Measurements from ENCODE around the gene BICD1.
"Not testable (repeated sequence)": the region's sequence is repeated elsewhere in the genome, so short reads cannot be mapped to it uniquely, and the experiment has no call there.

The BICD1 gene

DNA sequence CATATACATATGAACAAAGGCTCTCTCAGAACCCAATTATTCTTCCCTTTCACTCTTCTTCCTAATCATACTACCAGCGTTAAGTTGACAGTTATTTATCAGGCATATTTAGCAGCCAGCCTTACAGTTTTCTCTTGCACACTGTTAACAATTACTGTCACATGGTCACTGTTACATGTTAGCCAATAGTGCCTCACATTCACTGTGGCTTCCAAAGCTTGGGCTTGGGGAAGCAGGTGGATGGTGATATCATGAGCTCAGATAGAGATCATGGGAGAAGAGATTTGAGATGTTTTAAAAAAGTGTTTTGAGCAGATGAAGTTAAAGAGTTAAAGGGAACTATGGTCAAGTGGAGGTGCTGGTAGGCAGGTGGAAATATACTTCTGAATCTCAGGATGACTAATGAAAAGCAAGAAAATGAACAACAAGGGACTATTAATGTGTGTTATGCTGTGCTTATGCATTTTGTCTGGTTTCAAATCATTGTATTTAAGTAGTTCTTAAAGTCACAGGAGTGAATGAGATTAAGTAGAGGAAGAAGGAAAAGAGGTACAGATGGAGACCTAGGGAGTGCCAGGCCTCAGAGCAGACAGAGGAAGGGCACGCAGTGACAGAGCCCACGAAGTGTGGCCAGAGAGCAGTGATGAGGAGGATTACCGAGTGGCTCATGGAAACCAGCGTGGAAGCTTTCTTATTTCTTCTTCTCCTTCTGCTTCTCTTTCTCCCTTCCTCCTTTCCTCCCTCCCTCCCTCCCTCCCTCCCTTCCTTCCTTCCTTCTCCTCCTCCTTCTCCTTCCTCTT, 39.6 kb downstream of the BICD1 start:
- no peak for DNase-seq

DNA sequence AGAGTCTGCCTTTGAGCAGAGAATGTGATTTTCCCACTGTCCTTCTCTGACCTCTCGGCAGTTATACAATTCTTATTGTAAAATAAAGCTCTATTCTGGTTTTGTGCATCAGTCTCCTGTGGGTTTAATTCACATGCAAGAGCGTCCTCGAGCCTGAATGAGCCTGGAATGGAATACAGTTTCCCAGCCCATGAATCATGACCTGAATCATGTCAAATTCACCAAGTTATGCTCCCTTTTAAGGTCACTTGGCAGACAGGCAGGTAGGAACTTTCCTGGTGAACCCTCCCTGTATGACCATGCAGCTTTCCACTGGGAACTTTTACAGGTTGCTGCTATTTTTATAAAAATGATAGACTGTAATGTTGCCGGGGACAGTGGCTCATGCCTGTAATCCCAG, 41.7 kb downstream of the BICD1 start:
- no peak for DNase-seq

DNA sequence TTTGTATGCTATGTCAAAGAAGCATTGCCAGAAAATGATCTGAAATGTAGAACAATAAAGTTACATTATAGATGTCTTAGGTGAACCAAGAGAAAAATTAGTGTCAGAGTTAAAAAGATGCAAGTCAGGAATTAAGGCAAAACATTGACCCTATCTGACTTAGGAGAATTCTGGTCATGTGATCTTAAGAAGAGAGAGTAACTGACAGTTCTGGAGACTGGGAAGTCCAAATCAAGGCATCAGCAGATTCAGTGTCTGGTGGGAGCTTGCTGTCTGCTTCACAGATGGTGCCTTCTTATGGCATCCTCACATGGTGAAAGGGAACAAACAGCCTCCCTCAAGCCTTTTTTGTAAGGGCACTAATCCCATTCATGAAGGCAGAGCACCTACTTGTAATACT, 42.8 kb downstream of the BICD1 start:
- DNase-seq = no peak

- DNase-seq = no peak
Measured at GRCh38 chr12:32151086-32151485, 44.4 kb downstream of the BICD1 start.

GRCh38 chr12:32151552-32151951, 44.9 kb downstream of the BICD1 start:
- no peak for DNase-seq

GRCh38 chr12:32155041-32155440, 48.4 kb downstream of the BICD1 start:
- DNase-seq = no peak

DNA sequence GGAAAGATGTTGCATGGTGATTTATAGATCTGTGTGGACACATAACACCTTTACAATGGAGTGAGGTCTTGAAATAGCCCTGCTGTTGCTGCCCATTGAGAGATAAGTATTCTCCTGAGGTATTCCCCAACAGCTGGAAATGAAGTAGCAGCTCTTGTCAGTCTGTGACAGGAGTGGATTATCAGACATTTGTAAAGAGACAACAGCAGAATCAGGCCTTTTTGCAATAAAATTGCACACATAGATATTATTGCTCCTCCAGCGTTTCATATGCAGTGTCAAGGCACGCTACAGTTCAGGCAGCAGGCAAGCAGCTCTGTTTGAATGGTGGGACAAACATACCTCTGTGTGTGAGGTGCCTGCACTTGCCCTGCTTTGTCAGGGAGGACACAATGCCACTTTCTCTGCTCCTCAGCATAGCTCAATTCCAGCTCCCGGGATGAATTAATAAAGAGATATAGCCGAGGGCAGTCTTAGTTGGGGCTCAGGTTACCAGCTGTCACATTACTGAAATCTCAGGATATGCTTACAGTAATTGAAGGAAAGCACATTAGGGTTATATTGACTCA, 49.4 kb downstream of the BICD1 start:
- no peak for DNase-seq

DNA sequence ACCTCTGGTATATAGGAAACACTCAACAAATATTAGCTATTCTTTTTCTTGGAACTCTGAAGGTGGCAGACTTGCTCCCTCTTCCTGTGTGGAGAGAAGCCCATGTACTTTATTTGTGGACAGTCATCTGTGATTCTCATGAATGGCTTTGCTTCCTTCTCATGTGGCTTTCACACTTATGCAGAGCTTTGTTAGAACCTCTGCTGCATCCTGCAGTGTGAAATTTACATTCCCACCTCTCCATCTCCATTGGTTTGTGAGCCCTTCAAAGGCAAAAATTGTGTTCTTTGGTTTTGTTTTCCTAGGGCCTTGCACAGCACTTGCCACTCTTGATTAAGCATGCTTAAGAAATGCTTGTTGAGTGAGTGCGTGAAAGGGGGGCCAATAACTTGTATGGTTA, 51.9 kb downstream of the BICD1 start:
- DNase-seq = no peak

- no peak for DNase-seq
Measured at GRCh38 chr12:32159381-32159780, 52.7 kb downstream of the BICD1 start.

GRCh38 chr12:32159925-32160324, 53.3 kb downstream of the BICD1 start:
- DNase-seq = no peak

- no peak for DNase-seq
Measured at GRCh38 chr12:32161058-32161457, 54.4 kb downstream of the BICD1 start.

DNA sequence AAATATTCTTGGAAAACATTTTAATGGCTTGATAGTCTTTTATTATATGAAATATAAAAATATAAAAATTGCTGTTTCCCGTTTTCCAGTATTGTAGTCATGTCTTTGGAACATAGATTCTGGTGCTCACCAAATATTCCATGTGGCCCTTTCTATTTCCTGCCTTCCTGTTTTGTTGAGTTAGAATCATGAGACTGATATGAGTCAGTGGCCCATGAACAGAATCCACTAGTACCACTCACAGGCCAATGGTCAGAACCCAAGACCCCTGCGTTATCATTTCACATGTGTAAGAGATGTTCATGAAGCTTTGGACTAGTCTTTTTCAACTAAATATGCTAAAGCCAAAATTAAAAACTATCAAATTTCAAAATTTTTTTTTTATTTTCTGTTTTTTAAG, 56.9 kb downstream of the BICD1 start:
- no peak for DNase-seq

GRCh38 chr12:32166510-32166909, 59.9 kb downstream of the BICD1 start:
- DNase-seq = no peak

DNA sequence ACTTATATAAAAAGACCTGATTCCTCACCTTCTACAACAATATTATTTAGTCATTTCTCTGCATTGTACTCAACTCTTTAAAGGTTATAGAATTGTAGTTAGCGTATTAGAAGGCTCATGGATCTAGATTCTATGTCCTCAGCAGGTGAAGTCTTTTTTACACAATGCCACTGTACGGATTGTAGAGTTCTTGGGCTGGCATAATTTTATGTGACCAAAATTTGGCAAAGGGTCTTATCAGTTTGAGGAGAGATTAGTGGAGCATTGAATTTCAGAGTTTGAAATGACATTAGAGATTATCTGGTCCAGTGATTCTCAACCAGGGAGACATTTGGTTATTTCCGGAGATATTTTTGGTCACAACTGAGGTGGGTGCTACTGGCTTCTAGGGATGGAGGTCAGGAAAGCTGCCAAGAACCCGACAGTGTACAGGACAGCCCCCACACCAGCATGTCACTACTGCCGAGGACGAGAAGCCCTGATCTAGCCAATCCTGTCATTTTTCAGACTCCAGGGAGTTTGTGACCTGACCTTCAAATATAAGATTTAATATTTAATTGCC, 63.9 kb downstream of the BICD1 start:
- DNase-seq = no peak

DNA sequence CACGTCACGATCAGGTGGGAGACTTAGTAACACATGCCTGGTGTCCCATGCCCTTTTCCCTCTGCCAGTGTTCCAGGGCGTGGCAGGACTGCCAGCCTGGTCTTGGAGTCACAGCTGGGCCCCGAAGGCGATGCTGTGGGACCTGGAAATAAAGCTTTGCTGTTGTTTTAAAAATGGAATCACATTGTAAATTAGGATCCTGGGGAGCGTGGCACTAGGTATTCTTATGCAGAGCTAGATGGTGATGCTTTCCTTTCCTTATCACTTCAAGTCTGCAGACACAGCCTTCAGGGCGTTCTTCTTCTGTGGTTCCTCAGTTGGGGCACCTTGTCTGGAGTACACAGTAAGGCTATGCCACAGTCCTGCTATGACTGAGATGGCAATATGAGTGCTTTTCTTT, 64.6 kb downstream of the BICD1 start:
- no peak for DNase-seq

- DNase-seq = no peak
Measured at GRCh38 chr12:32176606-32177005, 70.0 kb downstream of the BICD1 start.

GRCh38 chr12:32178341-32179010, 71.8 kb downstream of the BICD1 start:
- no peak for DNase-seq

DNA sequence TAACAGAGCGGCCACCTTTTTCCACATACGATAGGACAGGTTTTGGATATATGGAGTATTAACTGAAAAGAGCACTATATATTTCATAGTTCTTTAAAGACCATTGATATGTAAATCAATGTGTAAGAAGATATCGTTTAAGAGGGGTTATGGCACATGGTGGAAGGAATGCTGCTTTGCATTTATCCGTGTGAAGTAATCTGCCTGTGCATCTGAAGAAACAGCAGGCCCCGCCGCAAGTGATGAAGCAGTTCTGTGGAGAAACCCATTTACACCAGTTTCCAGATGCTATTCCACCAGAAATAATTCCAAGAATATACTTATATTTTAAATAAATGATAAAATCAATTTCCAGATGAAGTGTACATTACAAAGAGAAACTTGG, 72.4 kb downstream of the BICD1 start:
- no peak for DNase-seq

DNA sequence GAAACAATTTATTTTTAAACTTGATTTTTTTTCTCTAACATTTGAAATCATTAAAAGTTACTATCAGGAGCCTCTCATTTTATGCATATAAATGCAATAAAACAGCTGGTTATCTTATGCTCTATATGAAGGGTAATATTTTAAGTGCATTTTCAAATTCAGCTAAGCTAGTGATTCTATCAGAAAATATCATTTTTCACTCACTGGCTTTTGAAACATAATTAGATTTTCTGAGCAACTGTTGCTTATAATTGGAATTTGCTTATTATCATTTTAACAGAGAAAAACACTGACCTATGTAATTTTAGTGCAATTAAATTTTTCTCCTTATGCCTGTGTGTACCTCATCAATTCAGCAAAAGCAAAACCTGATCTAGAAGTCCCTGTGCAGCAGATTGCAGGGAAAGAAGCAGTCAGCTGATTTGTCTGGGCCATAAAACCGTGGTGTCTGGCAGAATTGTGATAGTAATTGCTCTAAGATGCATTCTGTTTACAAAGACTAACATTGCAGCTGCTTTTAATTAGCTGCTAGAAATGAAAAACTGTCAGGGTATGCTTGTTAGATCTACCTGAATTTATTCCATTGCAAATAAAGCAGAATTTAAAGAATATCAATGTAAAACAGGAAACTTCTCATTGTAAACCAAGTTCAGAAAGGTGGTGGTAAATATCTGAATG, 75.0 kb downstream of the BICD1 start:
- DNase-seq = no peak

DNA sequence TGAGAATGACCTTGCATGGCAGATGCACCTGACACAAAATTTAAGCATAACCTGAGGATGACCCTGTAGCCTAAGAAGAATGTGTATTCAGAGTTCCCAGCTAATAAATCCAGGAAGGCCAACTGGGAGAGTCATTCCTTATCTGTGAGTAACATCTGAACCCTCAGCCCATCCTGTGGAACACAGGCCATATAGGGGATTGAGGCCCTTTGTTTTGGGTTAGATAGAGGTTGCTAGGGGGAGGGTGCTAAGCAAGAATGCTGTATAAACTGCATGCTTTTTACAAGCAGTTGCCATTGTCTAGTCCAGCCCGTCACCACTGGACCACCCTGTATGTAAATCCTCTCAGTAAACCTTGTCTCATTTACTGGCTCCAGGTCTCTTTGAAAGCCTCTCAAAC, 77.0 kb downstream of the BICD1 start:
- no peak for DNase-seq

DNA sequence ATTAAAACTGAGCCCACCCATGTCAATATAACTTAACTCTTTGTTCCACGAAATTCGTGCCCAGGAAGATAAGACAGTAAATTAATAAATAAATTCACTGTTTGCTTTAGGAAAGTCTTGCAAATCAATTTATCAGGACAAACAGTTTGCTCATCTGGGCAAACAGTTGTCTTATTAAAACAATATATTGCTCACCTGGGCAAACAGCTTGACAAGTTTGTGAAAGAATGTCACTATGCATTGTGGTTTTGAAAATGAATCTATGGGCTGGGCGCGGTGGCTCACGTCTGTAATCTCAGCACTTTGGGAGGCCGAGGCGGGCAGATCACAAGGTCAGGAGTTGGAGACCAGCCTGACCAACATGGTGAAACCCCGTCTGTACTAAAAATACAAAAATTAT, 80.5 kb downstream of the BICD1 start:
- DNase-seq = not testable (repeated sequence)

DNA sequence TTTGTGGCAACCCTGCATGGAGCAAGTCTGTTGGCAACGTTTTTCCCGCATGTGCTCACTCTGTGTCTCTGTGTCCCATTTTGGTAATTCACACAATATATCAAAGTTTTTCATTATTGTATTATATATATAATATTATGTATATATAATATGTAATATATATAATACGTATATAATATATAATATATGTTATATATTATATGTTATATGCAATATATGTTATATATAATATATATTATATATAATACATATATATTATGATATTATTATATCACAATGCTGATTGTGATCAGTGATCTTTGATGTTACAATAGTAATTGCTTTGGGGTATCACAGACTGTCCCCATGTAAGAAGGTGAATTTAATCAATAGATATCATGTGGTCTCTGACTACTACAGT, 84.8 kb downstream of the BICD1 start:
- no peak for DNase-seq

All from NCI-H2081 treated with DMSO at 0.1 percent for 48 hours (cell line).